IMR-90 (cell line): ENCODE results near the gene TMEM40. TPM values are rescaled to one million over a fixed set of nuclear protein-coding genes. Genes with fewer than 3 reads are reported as not detected.

Experiments used
- ATAC-seq: fragments of 200-7000 bp; cut with Tn5 transposase; 2 replicates; pipeline ENCODE4 v1.9.1; 2020; ENCODE audit warnings: low read depth, mild to moderate bottlenecking, moderate library complexity
- BruUV-seq: library from RNA; stranded (reverse); fragments of 400-500 nt; replicated peaks from 2 replicates; lab custom pipeline; 2021; lab: Mats Ljungman, UMichigan
- CTCF ChIA-PET: fragments of 300-600 bp; formaldehyde crosslinking; extraction: SDS; loops from one replicate; lab custom pipeline; 2021; ENCODE audit warnings: antibody characterized with exemption; lab: Yijun Ruan, JAX
- POLR2A ChIA-PET: fragments of 300-600 bp; sonication (Branson Sonifier 250); formaldehyde crosslinking; loops from one replicate; lab custom pipeline; 2022; ENCODE audit warnings: antibody characterized with exemption; ENCODE audit not compliant: unreplicated experiment; lab: Charles Lee
- DNase-seq: peaks from one replicate; pipeline ENCODE4 v3.0.0; 2013
- H2AFZ ChIP-seq: replicated peaks from 2 replicates; pipeline ENCODE3; 2013; ENCODE audit warnings: low read length, mild to moderate bottlenecking; ENCODE audit not compliant: poor library complexity
- H2AK5ac ChIP-seq: 2 replicates; pipeline ENCODE4 v1.6.1; 2013; ENCODE audit warnings: low read depth, low read length, inconsistent platforms
- H2AK9ac ChIP-seq: replicated peaks from 2 replicates; pipeline ENCODE3; 2013; ENCODE audit warnings: mild to moderate bottlenecking, low read depth, low read length, moderate library complexity; ENCODE audit not compliant: poor library complexity
- H2BK120ac ChIP-seq: 2 replicates; pipeline ENCODE4 v1.6.1; 2013; ENCODE audit warnings: low read depth, low read length, inconsistent platforms
- H2BK15ac ChIP-seq: 3 replicates; pipeline ENCODE4 v1.6.1; 2013; ENCODE audit warnings: low read depth, low read length, inconsistent platforms
- H2BK20ac ChIP-seq: 2 replicates; pipeline ENCODE4 v1.6.1; 2013; ENCODE audit warnings: low read depth, mild to moderate bottlenecking, inconsistent platforms, low read length, moderate library complexity
- H2BK5ac ChIP-seq: 2 replicates; pipeline ENCODE4 v1.6.1; 2013; ENCODE audit warnings: mild to moderate bottlenecking, low read depth, low read length, inconsistent platforms; ENCODE audit not compliant: poor library complexity, severe bottlenecking
- H3K14ac ChIP-seq: replicated peaks from 2 replicates; pipeline ENCODE4 v1.6.1; 2013; ENCODE audit warnings: low read depth, low read length, inconsistent platforms
- H3K18ac ChIP-seq: 2 replicates; pipeline ENCODE4 v1.6.1; 2013; ENCODE audit warnings: low read depth, low read length, control low read depth
- H3K23ac ChIP-seq: 2 replicates; pipeline ENCODE4 v1.6.1; 2013; ENCODE audit warnings: low read depth, low read length, inconsistent platforms
- H3K27ac ChIP-seq: 2 replicates; pipeline ENCODE4 v1.5.1; 2013; ENCODE audit warnings: mild to moderate bottlenecking, control low read depth, low read length; ENCODE audit not compliant: insufficient read depth
- H3K27me3 ChIP-seq: 2 replicates; pipeline ENCODE4 v1.6.1; 2013; ENCODE audit warnings: low read length; ENCODE audit not compliant: control insufficient read depth, insufficient read depth
- H3K36me3 ChIP-seq: 2 replicates; pipeline ENCODE4 v1.6.1; 2013; ENCODE audit warnings: low read length, mixed read lengths; ENCODE audit not compliant: control insufficient read depth, insufficient read depth
- H3K4ac ChIP-seq: 2 replicates; pipeline ENCODE4 v1.6.1; 2013; ENCODE audit warnings: low read depth, low read length, inconsistent platforms
- H3K4me1 ChIP-seq: 2 replicates; pipeline ENCODE4 v1.6.1; 2013; ENCODE audit warnings: low read length, mixed read lengths; ENCODE audit not compliant: control insufficient read depth, insufficient read depth
- H3K4me2 ChIP-seq: 2 replicates; pipeline ENCODE4 v1.6.1; 2013; ENCODE audit warnings: low read depth, mild to moderate bottlenecking, control low read depth, low read length, moderate library complexity
- H3K4me3 ChIP-seq: 2 replicates; pipeline ENCODE4 v1.5.1; 2013; ENCODE audit warnings: low read depth, mild to moderate bottlenecking, control low read depth, low read length, moderate library complexity; ENCODE audit not compliant: insufficient read depth
- H3K56ac ChIP-seq: 2 replicates; pipeline ENCODE4 v1.6.1; 2013; ENCODE audit warnings: low read length, inconsistent platforms; ENCODE audit not compliant: insufficient read depth; ENCODE audit errors: extremely low read depth
- H3K79me1 ChIP-seq, 2 experiments: 2 replicates each; pipeline ENCODE4 v1.6.1; 2013; ENCODE audit warnings: low read length in 2 of 2, inconsistent platforms in 1 of 2, low read depth in 1 of 2
- H3K9ac ChIP-seq: 2 replicates; pipeline ENCODE4 v1.6.1; 2013; ENCODE audit warnings: low read depth, low read length, control low read depth
- H3K9me1 ChIP-seq: 2 replicates; pipeline ENCODE4 v1.6.1; 2013; ENCODE audit warnings: low read length, inconsistent platforms; ENCODE audit not compliant: insufficient read depth
- H3K9me3 ChIP-seq: 2 replicates; pipeline ENCODE4 v1.6.1; 2013; ENCODE audit warnings: low read length; ENCODE audit not compliant: control insufficient read depth, insufficient read depth
- H4K20me1 ChIP-seq: 2 replicates; pipeline ENCODE4 v1.6.1; 2013; ENCODE audit warnings: low read length, inconsistent platforms; ENCODE audit not compliant: insufficient read depth
- H4K5ac ChIP-seq: 2 replicates; pipeline ENCODE4 v1.6.1; 2013; ENCODE audit warnings: mild to moderate bottlenecking, low read depth, low read length, control low read depth
- H4K8ac ChIP-seq, 2 experiments: 2 replicates each; pipeline ENCODE4 v1.6.1; 2013; ENCODE audit warnings: low read depth in 2 of 2, low read length in 2 of 2, control low read depth in 1 of 2, inconsistent platforms in 1 of 2
- H4K91ac ChIP-seq: 2 replicates; pipeline ENCODE4 v1.6.1; 2013; ENCODE audit warnings: low read depth, low read length, inconsistent platforms; ENCODE audit not compliant: insufficient read depth
- BHLHE40 ChIP-seq: fragments of 150-350 bp; IDR thresholded peaks from 2 replicates; pipeline ENCODE4 v1.6.1; 2016; ENCODE audit warnings: mild to moderate bottlenecking, low read depth, low read length
- CEBPB ChIP-seq: IDR thresholded peaks from 2 replicates; pipeline ENCODE4 v1.6.1; 2012; ENCODE audit warnings: low read depth, low read length, improper control_type of control experiment
- CHD1 ChIP-seq: IDR thresholded peaks from 2 replicates; pipeline ENCODE4 v1.6.1; 2012; ENCODE audit warnings: low read depth, low read length, improper control_type of control experiment
- CTCF ChIP-seq: conservative IDR thresholded peaks from 2 replicates; pipeline ENCODE4 v1.5.1; 2012; ENCODE audit warnings: mild to moderate bottlenecking, low read depth, low read length, improper control_type of control experiment
- ELK1 ChIP-seq: fragments of 150-350 bp; IDR thresholded peaks from 2 replicates; pipeline ENCODE4 v1.6.1; 2016; ENCODE audit warnings: low read depth, mild to moderate bottlenecking, low read length, moderate library complexity, borderline replicate concordance
- FOS ChIP-seq: fragments of 150-350 bp; IDR thresholded peaks from 2 replicates; pipeline ENCODE4 v1.6.1; 2016; ENCODE audit warnings: low read depth, low read length
- MAFK ChIP-seq: IDR thresholded peaks from 2 replicates; pipeline ENCODE4 v1.6.1; 2012; ENCODE audit warnings: low read depth, low read length, improper control_type of control experiment
- MAZ ChIP-seq: IDR thresholded peaks from 2 replicates; pipeline ENCODE4 v1.6.1; 2012; ENCODE audit warnings: low read depth, mild to moderate bottlenecking, low read length, improper control_type of control experiment, moderate library complexity, borderline replicate concordance
- MXI1 ChIP-seq: IDR thresholded peaks from 2 replicates; pipeline ENCODE4 v1.6.1; 2012; ENCODE audit warnings: low read depth, mild to moderate bottlenecking, low read length, moderate library complexity, borderline replicate concordance
- NFE2L2 ChIP-seq: fragments of 150-350 bp; IDR thresholded peaks from 2 replicates; pipeline ENCODE4 v1.6.1; 2016; ENCODE audit warnings: low read depth, mild to moderate bottlenecking, low read length
- POLR2A ChIP-seq: IDR thresholded peaks from 2 replicates; pipeline ENCODE4 v1.6.1; 2012; ENCODE audit warnings: mild to moderate bottlenecking, low read depth, low read length
- RAD21 ChIP-seq: IDR thresholded peaks from 2 replicates; pipeline ENCODE4 v1.6.1; 2012; ENCODE audit warnings: low read length, improper control_type of control experiment
- RCOR1 ChIP-seq: IDR thresholded peaks from 2 replicates; pipeline ENCODE4 v1.6.1; 2012; ENCODE audit warnings: mild to moderate bottlenecking, low read length, improper control_type of control experiment; ENCODE audit not compliant: insufficient replicate concordance
- RFX5 ChIP-seq: IDR thresholded peaks from 2 replicates; pipeline ENCODE4 v1.8.0; 2012; ENCODE audit warnings: low read depth, mild to moderate bottlenecking, low read length, moderate library complexity
- SMC3 ChIP-seq: fragments of 150-350 bp; IDR thresholded peaks from 2 replicates; pipeline ENCODE4 v1.6.1; 2016; ENCODE audit warnings: low read depth, mild to moderate bottlenecking, antibody characterized with exemption, low read length, moderate library complexity
- USF2 ChIP-seq: fragments of 150-350 bp; IDR thresholded peaks from 2 replicates; pipeline ENCODE4 v1.6.1; 2017; ENCODE audit warnings: mild to moderate bottlenecking, antibody characterized with exemption, low read length, low read depth
- WGBS, 2 experiments: methylation state at CpG; one replicate each; pipeline versions ENCODE4 v1.1.5 to v1.1.7; 2013; ENCODE audit warnings: missing lambda C conversion rate in 2 of 2; ENCODE audit not compliant: insufficient read length in 1 of 2; ENCODE audit errors: extremely low coverage in 2 of 2; 5-methylcytosine and 5-hydroxymethylcytosine counted together
- dilution Hi-C: fragments of 300-500 bp; cut with HindIII; formaldehyde crosslinking; loops from one replicate; pipeline ENCODE4 v1.14.3; 2018; ENCODE audit warnings: low sequenced_read_pairs; ENCODE audit not compliant: unreplicated experiment
- in situ Hi-C: fragments of 300-500 bp; cut with MboI; formaldehyde crosslinking; loops from 3 replicates; pipeline ENCODE4 v1.14.3; 2019; ENCODE audit warnings: low sequenced_read_pairs, inconsistent platforms, mixed read lengths
- intact Hi-C: fragments of 100-400 bp; cut with micrococcal nuclease; formaldehyde crosslinking; loops from 2 replicates; pipeline ENCODE4 v1.10.0; 2022
- polyA plus RNA-seq, 3 experiments: library from polyadenylated mRNA; depleted of rRNA; stranded (reverse); fragments of >200 nt; gene quantifications; 2 replicates each; pipeline ENCODE4 v1.2.3, GENCODE V29; 2012; ENCODE audit warnings: low replicate concordance in 1 of 3
- total RNA-seq: library from RNA; depleted of rRNA; stranded (reverse); fragments of >200 nt; gene quantifications from 2 replicates; pipeline ENCODE4 v1.2.3, GENCODE V29; 2012

The TMEM40 gene
- total and polyA plus RNA-seq, 2 of the 4 experiments (the other 2 are of a cell fraction) = 0.27 TPM; not detected in 1

GRCh38 chr3:12689997-12690711 is 68.9 kb downstream of the TMEM40 start:
- no peaks in the 10 kb centered on the region for H4K20me1 ChIP-seq
- POLR2A ChIA-PET = no interaction called here
- no peak overlapping the region for H2BK15ac ChIP-seq
- no peak overlapping the region for H2BK20ac ChIP-seq
- H2AK9ac ChIP-seq = no peak overlapping the region
- no peak overlapping the region for H2AK5ac ChIP-seq
- H3K4me3 ChIP-seq = no peak overlapping the region
- no peak overlapping the region for H4K5ac ChIP-seq
- no peak overlapping the region for H3K56ac ChIP-seq
- H3K9ac ChIP-seq = no peak overlapping the region
- no peaks in the 10 kb centered on the region for H3K4me1 ChIP-seq
- no peak overlapping the region for H4K91ac ChIP-seq
- no peaks in the 10 kb centered on the region for H3K9me3 ChIP-seq
- H3K27ac ChIP-seq = no peak overlapping the region
- dilution Hi-C loops (no loop called here), intact Hi-C loops (no loop called here), in situ Hi-C loops (no loop called here)
- H3K14ac ChIP-seq = no peak overlapping the region
- no peak overlapping the region for H2BK5ac ChIP-seq
- ATAC-seq (peak; percentile 42), DNase-seq (peak; percentile 18)
- no peaks in the 10 kb centered on the region for H3K79me1 ChIP-seq
- H3K4me2 ChIP-seq = no peak overlapping the region
- no peak for TF ChIP-seq NFE2L2
- TF ChIP-seq BHLHE40 = no peak
- no peak for TF ChIP-seq FOS
- no peak for TF ChIP-seq RCOR1
- TF ChIP-seq RAD21 = no peak
- TF ChIP-seq POLR2A = no peak
- TF ChIP-seq CHD1 = no peak
- no peak for TF ChIP-seq USF2
- no peak for TF ChIP-seq MAFK
- TF ChIP-seq RFX5 = no peak
- no peak for TF ChIP-seq CEBPB
- no peak for TF ChIP-seq ELK1
- TF ChIP-seq SMC3 = no peak
- TF ChIP-seq CTCF = no peak
- no peak for TF ChIP-seq MXI1
- no peak for TF ChIP-seq MAZ
- H2AFZ ChIP-seq = peak overlapping the region; percentile 34
- no TSS peak for BruUV-seq
- H2BK120ac ChIP-seq = no peak overlapping the region
- no peaks in the 10 kb centered on the region; the same call in 1 of the 2 replicates for H3K9me1 ChIP-seq
- no peaks in the 10 kb centered on the region for H3K27me3 ChIP-seq
- H4K8ac ChIP-seq = no peak overlapping the region
- no peaks in the 10 kb centered on the region for H3K36me3 ChIP-seq
- CTCF ChIA-PET = interaction anchor here (0.6 kb wide), 1 partner anchor 46 kb away, joined by 3 read pairs; no protein-coding TSS in a partner anchor
- 36% methylated on average over 3 of the region's 11 CpGs; no CpG with 5 or more reads in 1 of the 2 experiments for WGBS, 2 experiments
- H3K23ac ChIP-seq = no peak overlapping the region
- H3K18ac ChIP-seq = no peak overlapping the region
- no peak overlapping the region for H3K4ac ChIP-seq
